Calu3 (cell line): ENCODE data around the gene KCP. TPM values are rescaled to one million over a fixed set of nuclear protein-coding genes. Genes with fewer than 3 reads are reported as not detected.

Experiments
- BruUV-seq: library from RNA; stranded (reverse); fragments of 400-500 nt; replicated peaks from 2 replicates; lab custom pipeline; 2021; lab: Mats Ljungman, UMichigan
- CTCF ChIA-PET: fragments of 300-600 bp; sonication (Branson Sonifier 250); formaldehyde crosslinking; loops from one replicate; lab custom pipeline; 2022; ENCODE audit warnings: antibody characterized with exemption; lab: Charles Lee
- DNase-seq: peaks from one replicate; pipeline ENCODE4 v3.0.0; 2022
- H3K27ac Mint-ChIP-seq: one replicate; pipeline ENCODE4 v1.8.0; 2022; ENCODE audit warnings: mixed read lengths; ENCODE audit not compliant: unreplicated experiment
- H3K27me3 Mint-ChIP-seq: one replicate; pipeline ENCODE4 v1.8.0; 2022; ENCODE audit warnings: mixed read lengths; ENCODE audit not compliant: unreplicated experiment
- H3K36me3 Mint-ChIP-seq: one replicate; pipeline ENCODE4 v1.8.0; 2022; ENCODE audit warnings: mild to moderate bottlenecking, moderate library complexity, mixed read lengths; ENCODE audit not compliant: insufficient read depth, unreplicated experiment
- H3K4me1 Mint-ChIP-seq: one replicate; pipeline ENCODE4 v1.8.0; 2022; ENCODE audit warnings: mild to moderate bottlenecking, low read depth, mixed read lengths; ENCODE audit not compliant: unreplicated experiment
- H3K4me3 Mint-ChIP-seq: one replicate; pipeline ENCODE4 v1.8.0; 2022; ENCODE audit warnings: mild to moderate bottlenecking, low read depth, moderate library complexity, mixed read lengths; ENCODE audit not compliant: unreplicated experiment
- H3K9me3 Mint-ChIP-seq: one replicate; pipeline ENCODE4 v1.8.0; 2022; ENCODE audit warnings: low read depth, mixed read lengths; ENCODE audit not compliant: unreplicated experiment
- CTCF ChIP-seq: fragments of 200-600 bp; IDR thresholded peaks from one replicate; pipeline ENCODE4 v1.8.0; 2022; ENCODE audit warnings: antibody characterized with exemption; ENCODE audit not compliant: unreplicated experiment
- intact Hi-C: fragments of 100-400 bp; cut with micrococcal nuclease; formaldehyde crosslinking; loops from one replicate; pipeline ENCODE4 v1.10.0; 2022; ENCODE audit not compliant: unreplicated experiment
- total RNA-seq: library from RNA; stranded (reverse); gene quantifications from 2 replicates; pipeline ENCODE4 v1.2.3, GENCODE V29; 2022

KCP gene
- total RNA-seq, 1 experiment from 2014 or later, result 6.8 TPM

- Mint-ChIP-seq H3K27ac (no peak overlapping the region), H3K4me1 (peaks cover 11% of the 10 kb centered on the region), H3K36me3 (peaks cover 12% of the 10 kb centered on the region), H3K4me3 (no peak overlapping the region), H3K27me3 (no peaks in the 10 kb centered on the region), H3K9me3 (no peaks in the 10 kb centered on the region)
- CTCF ChIA-PET, result interaction anchor here (0.5 to 0.9 kb wide), 2 partner anchors 9 to 149 kb away, joined by 3 to 7 read pairs; no protein-coding TSS in a partner anchor
- no peak for TF ChIP-seq CTCF
- no peak for DNase-seq
- no TSS peak for BruUV-seq
- intact Hi-C loops, result no loop called here
Observed at GRCh38 chr7:128933180-128933891, 22.8 kb upstream of the KCP start.

- Mint-ChIP-seq H3K9me3 (no peaks in the 10 kb centered on the region), H3K27ac (no peak overlapping the region), H3K27me3 (no peaks in the 10 kb centered on the region), H3K36me3 (peaks cover 7% of the 10 kb centered on the region), H3K4me3 (no peak overlapping the region), H3K4me1 (peaks cover 9% of the 10 kb centered on the region)
- no peak for DNase-seq
- TF ChIP-seq CTCF, result no peak
- BruUV-seq, result no TSS peak
- intact Hi-C loops, result no loop called here
- CTCF ChIA-PET, result no interaction called here
Observed at GRCh38 chr7:128932862-128933179, 22.3 kb upstream of the KCP start.

- Mint-ChIP-seq H3K9me3 (no peaks in the 10 kb centered on the region), H3K36me3 (peaks cover 4% of the 10 kb centered on the region), H3K27me3 (no peaks in the 10 kb centered on the region), H3K4me3 (no peak overlapping the region), H3K27ac (no peak overlapping the region), H3K4me1 (peaks cover 6% of the 10 kb centered on the region)
- no peak for TF ChIP-seq CTCF
- no TSS peak for BruUV-seq
- DNase-seq, result no peak
- CTCF ChIA-PET, result no interaction called here
- intact Hi-C loops, result no loop called here
Observed at GRCh38 chr7:128931965-128932861, 21.7 kb upstream of the KCP start.

GRCh38 chr7:128931190-128931798, 20.8 kb upstream of the KCP start:
- Mint-ChIP-seq H3K36me3 (no peaks in the 10 kb centered on the region), H3K4me1 (no peaks in the 10 kb centered on the region), H3K4me3 (no peak overlapping the region), H3K27ac (no peak overlapping the region), H3K27me3 (no peaks in the 10 kb centered on the region), H3K9me3 (no peaks in the 10 kb centered on the region)
- BruUV-seq, result no TSS peak
- intact Hi-C loops, result no loop called here
- CTCF ChIA-PET, result no interaction called here
- no peak for DNase-seq
- no peak for TF ChIP-seq CTCF
